ENCODE data around the gene GPC5.

DNA sequence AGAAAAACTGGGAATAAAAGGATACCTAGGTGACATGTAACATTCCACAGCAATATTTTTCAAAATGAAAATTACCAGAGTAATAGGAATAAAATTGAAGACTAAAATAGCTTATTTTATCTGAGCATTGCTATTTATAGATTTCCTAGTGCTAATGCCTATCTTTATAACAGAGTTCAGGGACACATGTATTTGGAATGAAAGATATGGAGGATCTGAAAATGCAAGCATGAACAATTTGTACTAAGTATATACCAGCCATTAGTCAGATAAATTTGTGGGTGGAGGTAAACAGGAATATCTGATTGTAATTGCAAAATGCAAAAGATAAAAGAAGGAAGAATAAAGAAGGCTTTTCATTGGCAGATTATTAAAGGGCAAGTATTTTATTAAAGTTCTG is 345.9 kb downstream of the GPC5 start:
- TF ChIP-seq CTCF (IDR thresholded peaks at IDR 0.05; ENCODE audit: low read depth, low read length) (no peak), EZH2phosphoT487 (IDR thresholded peaks at IDR 0.05; ENCODE audit: low read depth) (no peak)

All from OCI-LY3 (cell line).